ENCODE data around the gene ARHGAP15. TPM values are rescaled to one million over a fixed set of nuclear protein-coding genes. Genes with fewer than 3 reads are reported as not detected.
A peak's percentile ranks its signal among the peaks of the same experiment; 100 is the strongest.

ARHGAP15 gene
- total and polyA plus RNA-seq, 9 donors, result 6.7 to 21.0 (median 9.7) TPM

- Histone ChIP-seq H3K27ac (ENCODE audit: low read length) (peak overlapping the region; percentile 92), H3K9me3 (replicated peaks; ENCODE audit: control insufficient read depth, low read depth, low read length) (peaks cover 3% of the 10 kb centered on the region), H3K4me3 (ENCODE audit: low read length) (no peak overlapping the region), H3K27me3 (ENCODE audit: control insufficient read depth, insufficient read depth, low read length) (no peaks in the 10 kb centered on the region), H3K36me3 (ENCODE audit: control insufficient read depth, insufficient read depth, low read length) (no peaks in the 10 kb centered on the region), H3K4me1 (ENCODE audit: control insufficient read depth, insufficient read depth, low read length) (peaks cover 4% of the 10 kb centered on the region)
- WGBS (ENCODE audit: insufficient coverage), result no CpG with 5 or more reads among the region's 4 CpGs
- peak; percentile 90 for DNase-seq
These were observed 416.7 kb downstream of the ARHGAP15 start for GRCh38 chr2:143545949-143546255.

- no peaks in the 10 kb centered on the region for H3K36me3 ChIP-seq (ENCODE audit: control insufficient read depth, insufficient read depth, low read length)
These were observed 418.8 kb downstream of the ARHGAP15 start for GRCh38 chr2:143548032-143548431.

GRCh38 chr2:143550500-143550899 lies 421.3 kb downstream of the ARHGAP15 start:
- Histone ChIP-seq H3K27me3 (ENCODE audit: control insufficient read depth, insufficient read depth, low read length) (no peaks in the 10 kb centered on the region), H3K9me3 (replicated peaks; ENCODE audit: control insufficient read depth, low read depth, low read length) (no peaks in the 10 kb centered on the region), H3K4me1 (ENCODE audit: control insufficient read depth, insufficient read depth, low read length) (peaks cover 4% of the 10 kb centered on the region), H3K36me3 (ENCODE audit: control insufficient read depth, insufficient read depth, low read length) (no peaks in the 10 kb centered on the region), H3K27ac (ENCODE audit: low read length) (no peak overlapping the region), H3K4me3 (ENCODE audit: low read length) (no peak overlapping the region)
- no peak for DNase-seq
- no CpG with 5 or more reads among the region's 2 CpGs for WGBS (ENCODE audit: insufficient coverage)

More at GRCh38 chr2:143548032-143548431, 418.8 kb downstream of the ARHGAP15 start:
- Histone ChIP-seq H3K27ac (ENCODE audit: low read length) (no peak overlapping the region), H3K27me3 (ENCODE audit: control insufficient read depth, insufficient read depth, low read length) (no peaks in the 10 kb centered on the region), H3K9me3 (replicated peaks; ENCODE audit: control insufficient read depth, low read depth, low read length) (no peaks in the 10 kb centered on the region), H3K4me3 (ENCODE audit: low read length) (no peak overlapping the region), H3K4me1 (ENCODE audit: control insufficient read depth, insufficient read depth, low read length) (peaks cover 9% of the 10 kb centered on the region)
- no peak for DNase-seq
- no CpG with 5 or more reads among the region's 2 CpGs for WGBS (ENCODE audit: insufficient coverage)

- Histone ChIP-seq H3K27me3 (ENCODE audit: control insufficient read depth, insufficient read depth, low read length) (no peaks in the 10 kb centered on the region), H3K9me3 (replicated peaks; ENCODE audit: control insufficient read depth, low read depth, low read length) (no peaks in the 10 kb centered on the region), H3K36me3 (ENCODE audit: control insufficient read depth, insufficient read depth, low read length) (no peaks in the 10 kb centered on the region), H3K4me3 (ENCODE audit: low read length) (no peak overlapping the region), H3K4me1 (ENCODE audit: control insufficient read depth, insufficient read depth, low read length) (peaks cover 4% of the 10 kb centered on the region), H3K27ac (ENCODE audit: low read length) (peak overlapping the region; percentile 70)
- 65% methylated on average over 7 of the region's 9 CpGs for WGBS (ENCODE audit: insufficient coverage)
- peak; percentile 65 for DNase-seq
These were observed 422.9 kb downstream of the ARHGAP15 start for GRCh38 chr2:143551971-143552650.

GRCh38 chr2:143553261-143553660 lies 424.0 kb downstream of the ARHGAP15 start:
- Histone ChIP-seq H3K9me3 (replicated peaks; ENCODE audit: control insufficient read depth, low read depth, low read length) (no peaks in the 10 kb centered on the region), H3K4me1 (ENCODE audit: control insufficient read depth, insufficient read depth, low read length) (peaks cover 4% of the 10 kb centered on the region), H3K27me3 (ENCODE audit: control insufficient read depth, insufficient read depth, low read length) (no peaks in the 10 kb centered on the region), H3K4me3 (ENCODE audit: low read length) (no peak overlapping the region), H3K36me3 (ENCODE audit: control insufficient read depth, insufficient read depth, low read length) (no peaks in the 10 kb centered on the region), H3K27ac (ENCODE audit: low read length) (peak overlapping the region; percentile 70)
- WGBS (ENCODE audit: insufficient coverage), result no CpG with 5 or more reads among the region's 3 CpGs
- no peak for DNase-seq

- Histone ChIP-seq H3K27me3 (ENCODE audit: control insufficient read depth, insufficient read depth, low read length) (no peaks in the 10 kb centered on the region), H3K4me3 (ENCODE audit: low read length) (no peak overlapping the region), H3K4me1 (ENCODE audit: control insufficient read depth, insufficient read depth, low read length) (no peaks in the 10 kb centered on the region), H3K36me3 (ENCODE audit: control insufficient read depth, insufficient read depth, low read length) (no peaks in the 10 kb centered on the region), H3K9me3 (replicated peaks; ENCODE audit: control insufficient read depth, low read depth, low read length) (no peaks in the 10 kb centered on the region), H3K27ac (ENCODE audit: low read length) (no peak overlapping the region)
- DNase-seq, result peak; percentile 72
- WGBS (ENCODE audit: insufficient coverage), result no CpG with 5 or more reads among the region's 1 CpG
These were observed 429.4 kb downstream of the ARHGAP15 start for GRCh38 chr2:143558665-143559064.

GRCh38 chr2:143559147-143559546 lies 429.9 kb downstream of the ARHGAP15 start:
- Histone ChIP-seq H3K27ac (ENCODE audit: low read length) (peak overlapping the region; percentile 22), H3K4me3 (ENCODE audit: low read length) (no peak overlapping the region), H3K36me3 (ENCODE audit: control insufficient read depth, insufficient read depth, low read length) (no peaks in the 10 kb centered on the region), H3K27me3 (ENCODE audit: control insufficient read depth, insufficient read depth, low read length) (no peaks in the 10 kb centered on the region), H3K4me1 (ENCODE audit: control insufficient read depth, insufficient read depth, low read length) (no peaks in the 10 kb centered on the region), H3K9me3 (replicated peaks; ENCODE audit: control insufficient read depth, low read depth, low read length) (no peaks in the 10 kb centered on the region)
- no CpG with 5 or more reads among the region's 2 CpGs for WGBS (ENCODE audit: insufficient coverage)
- DNase-seq, result peak; percentile 47

GRCh38 chr2:143560724-143561123 lies 431.5 kb downstream of the ARHGAP15 start:
- Histone ChIP-seq H3K9me3 (replicated peaks; ENCODE audit: control insufficient read depth, low read depth, low read length) (no peaks in the 10 kb centered on the region), H3K27me3 (ENCODE audit: control insufficient read depth, insufficient read depth, low read length) (no peaks in the 10 kb centered on the region), H3K27ac (ENCODE audit: low read length) (no peak overlapping the region), H3K4me1 (ENCODE audit: control insufficient read depth, insufficient read depth, low read length) (no peaks in the 10 kb centered on the region), H3K36me3 (ENCODE audit: control insufficient read depth, insufficient read depth, low read length) (no peaks in the 10 kb centered on the region), H3K4me3 (ENCODE audit: low read length) (no peak overlapping the region)
- 85% methylated on average over 5 of the region's 7 CpGs for WGBS (ENCODE audit: insufficient coverage)
- DNase-seq, result no peak

GRCh38 chr2:143564419-143564818 lies 435.2 kb downstream of the ARHGAP15 start:
- no peaks in the 10 kb centered on the region for H3K36me3 ChIP-seq (ENCODE audit: control insufficient read depth, insufficient read depth, low read length)
- H3K27me3 ChIP-seq (ENCODE audit: control insufficient read depth, insufficient read depth, low read length), result no peaks in the 10 kb centered on the region
- WGBS (ENCODE audit: insufficient coverage), result no CpG with 5 or more reads among the region's 2 CpGs
- H3K27ac ChIP-seq (ENCODE audit: low read length), result no peak overlapping the region
- no peak overlapping the region for H3K4me3 ChIP-seq (ENCODE audit: low read length)
- DNase-seq, result no peak
- H3K4me1 ChIP-seq (ENCODE audit: control insufficient read depth, insufficient read depth, low read length), result no peaks in the 10 kb centered on the region
- H3K9me3 ChIP-seq (replicated peaks; ENCODE audit: control insufficient read depth, low read depth, low read length), result no peaks in the 10 kb centered on the region

- H3K27ac ChIP-seq (ENCODE audit: low read length), result no peak overlapping the region
- H3K4me3 ChIP-seq (ENCODE audit: low read length), result no peak overlapping the region
- WGBS (ENCODE audit: insufficient coverage), result 80% methylated on average over 1 of the region's 1 CpG
- DNase-seq, result no peak
- no peaks in the 10 kb centered on the region for H3K9me3 ChIP-seq (replicated peaks; ENCODE audit: control insufficient read depth, low read depth, low read length)
- no peaks in the 10 kb centered on the region for H3K4me1 ChIP-seq (ENCODE audit: control insufficient read depth, insufficient read depth, low read length)
- no peaks in the 10 kb centered on the region for H3K27me3 ChIP-seq (ENCODE audit: control insufficient read depth, insufficient read depth, low read length)
- H3K36me3 ChIP-seq (ENCODE audit: control insufficient read depth, insufficient read depth, low read length), result no peaks in the 10 kb centered on the region
These were observed 442.5 kb downstream of the ARHGAP15 start for GRCh38 chr2:143571747-143572146.

GRCh38 chr2:143572421-143572820 lies 443.2 kb downstream of the ARHGAP15 start:
- Histone ChIP-seq H3K9me3 (replicated peaks; ENCODE audit: control insufficient read depth, low read depth, low read length) (no peaks in the 10 kb centered on the region), H3K4me1 (ENCODE audit: control insufficient read depth, insufficient read depth, low read length) (no peaks in the 10 kb centered on the region), H3K4me3 (ENCODE audit: low read length) (no peak overlapping the region), H3K27me3 (ENCODE audit: control insufficient read depth, insufficient read depth, low read length) (no peaks in the 10 kb centered on the region), H3K36me3 (ENCODE audit: control insufficient read depth, insufficient read depth, low read length) (no peaks in the 10 kb centered on the region), H3K27ac (ENCODE audit: low read length) (no peak overlapping the region)
- no CpG with 5 or more reads among the region's 4 CpGs for WGBS (ENCODE audit: insufficient coverage)
- no peak for DNase-seq
